Astrocyte (in vitro differentiated cells and primary cell): ENCODE data around the gene ANKFY1.

Experiments used
- CTCF ChIP-seq: IDR thresholded peaks from 2 replicates; pipeline ENCODE4 v1.5.1; 2011; ENCODE audit warnings: low read depth, mild to moderate bottlenecking, inconsistent platforms, low read length, moderate library complexity; ENCODE audit not compliant: insufficient read depth
- EZH2 ChIP-seq: IDR thresholded peaks from 2 replicates; pipeline ENCODE4 v1.6.1; 2012; ENCODE audit warnings: mild to moderate bottlenecking, low read length, inconsistent platforms; ENCODE audit not compliant: insufficient read depth

- TF ChIP-seq CTCF, result no peak
- no peak for TF ChIP-seq EZH2
Observed at GRCh38 chr17:4127555-4127954, 136.2 kb downstream of the ANKFY1 start.
